ENCODE measurements around the gene SLC6A6. TPM values are rescaled to one million over a fixed set of nuclear protein-coding genes. Genes with fewer than 3 reads are reported as not detected.
A peak's percentile ranks its signal among the peaks of the same experiment; 100 is the strongest.

The SLC6A6 gene
- total RNA-seq, 1 donor from 2014 or later: 35.4 TPM

- no peaks in the 10 kb centered on the region for H3K9me3 ChIP-seq (replicated peaks)
- intact Hi-C loops (cut with micrococcal nuclease): loop anchor here (5.0 kb wide), 1 partner anchor 204 kb away; no protein-coding TSS in a partner anchor
- no peak overlapping the region for H3K27ac ChIP-seq (replicated peaks)
- H3K27me3 ChIP-seq (ENCODE audit: low read depth): peaks cover 50% of the 10 kb centered on the region
- H3K36me3 ChIP-seq: peaks cover 40% of the 10 kb centered on the region
- no peak for DNase-seq
- no peak for TF ChIP-seq CTCF (IDR thresholded peaks at IDR 0.05; ENCODE audit: borderline replicate concordance)
- no peak overlapping the region for H3K4me3 ChIP-seq
- peaks cover 38% of the 10 kb centered on the region for H3K4me1 ChIP-seq
Observed at GRCh38 chr3:14466179-14466903, 63.9 kb downstream of the SLC6A6 start.

- no peak for DNase-seq
- H3K27me3 ChIP-seq (ENCODE audit: low read depth): peaks cover 48% of the 10 kb centered on the region
- intact Hi-C loops (cut with micrococcal nuclease): loop anchor here (5.0 kb wide), 1 partner anchor 206 kb away; no protein-coding TSS in a partner anchor
- H3K27ac ChIP-seq (replicated peaks): peak overlapping the region; percentile 5
- H3K36me3 ChIP-seq: peaks cover 51% of the 10 kb centered on the region
- TF ChIP-seq CTCF (IDR thresholded peaks at IDR 0.05; ENCODE audit: borderline replicate concordance): peak; percentile 92
- no peak overlapping the region for H3K4me3 ChIP-seq
- peaks cover 35% of the 10 kb centered on the region for H3K4me1 ChIP-seq
- H3K9me3 ChIP-seq (replicated peaks): no peaks in the 10 kb centered on the region
Observed at GRCh38 chr3:14467814-14468620, 65.6 kb downstream of the SLC6A6 start.

- Histone ChIP-seq H3K4me3 (no peak overlapping the region), H3K36me3 (peaks cover 51% of the 10 kb centered on the region), H3K27me3 (ENCODE audit: low read depth) (peaks cover 42% of the 10 kb centered on the region), H3K27ac (replicated peaks) (no peak overlapping the region), H3K9me3 (replicated peaks) (no peaks in the 10 kb centered on the region), H3K4me1 (peaks cover 31% of the 10 kb centered on the region)
- no peak for DNase-seq
- intact Hi-C loops (cut with micrococcal nuclease): loop anchor here (5.0 kb wide), 1 partner anchor 206 kb away; no protein-coding TSS in a partner anchor
- TF ChIP-seq CTCF (IDR thresholded peaks at IDR 0.05; ENCODE audit: borderline replicate concordance): no peak
Observed at GRCh38 chr3:14468621-14468981, 66.2 kb downstream of the SLC6A6 start.

- H3K27ac ChIP-seq (replicated peaks): peak overlapping the region; percentile 69
- intact Hi-C loops (cut with micrococcal nuclease): no loop called here
- H3K36me3 ChIP-seq: peaks cover 48% of the 10 kb centered on the region
Observed at GRCh38 chr3:14470461-14470860, 68.1 kb downstream of the SLC6A6 start.

More at GRCh38 chr3:14470461-14470860, 68.1 kb downstream of the SLC6A6 start:
- peaks cover 23% of the 10 kb centered on the region for H3K27me3 ChIP-seq (ENCODE audit: low read depth)
- no peak overlapping the region for H3K4me3 ChIP-seq
- TF ChIP-seq CTCF (IDR thresholded peaks at IDR 0.05; ENCODE audit: borderline replicate concordance): no peak
- no peaks in the 10 kb centered on the region for H3K9me3 ChIP-seq (replicated peaks)
- DNase-seq: no peak
- peaks cover 26% of the 10 kb centered on the region for H3K4me1 ChIP-seq

Data from left ventricle myocardium inferior (tissue), 1 donor.